A549 (cell line): ENCODE measurements around the gene SHH. TPM values are rescaled to one million over a fixed set of nuclear protein-coding genes. Genes with fewer than 3 reads are reported as not detected.

ENCODE experiments used
- ATAC-seq, 2 experiments: fragments of 200-7000 bp in 1 of 2; fragments of >200 bp in 1 of 2; cut with Nextera tagmentation in 1 of 2; cut with Tn5 transposase in 1 of 2; 3 replicates each; pipeline versions ENCODE4 v1.8.0 to v1.9.1; 2018 to 2020; ENCODE audit warnings: mild to moderate bottlenecking in 1 of 2, moderate library complexity in 1 of 2
- CTCF ChIA-PET: fragments of 300-600 bp; sonication (Branson Sonifier 250); formaldehyde crosslinking; extraction: SDS; loops from one replicate; lab custom pipeline; 2021; ENCODE audit warnings: antibody characterized with exemption, inconsistent platforms; lab: Yijun Ruan, JAX
- POLR2A ChIA-PET: fragments of 350-600 bp; formaldehyde crosslinking; extraction: SDS; loops from one replicate; lab custom pipeline; 2021; ENCODE audit warnings: antibody characterized with exemption, inconsistent platforms; lab: Yijun Ruan, JAX
- DNase-seq, 2 experiments: peaks; one replicate each; pipeline versions ENCODE4 v3.0.0 to v3.0.0-alpha.2; 2011 to 2016; ENCODE audit warnings: low read depth in 1 of 2, low spot score in 1 of 2
- FAIRE-seq: peaks from 2 replicates; lab custom pipeline; 2011; peaks lifted over from hg19 to GRCh38; lab: Jason Lieb, UNC
- H3K27ac ChIP-seq, 2 experiments: fragments of >200 bp; sonication (Bioruptor Twin); formaldehyde crosslinking; 3 replicates each; pipeline ENCODE4 v1.5.1; 2016 to 2017
- H3K4me1 ChIP-seq: fragments of >200 bp; sonication (Bioruptor Twin); formaldehyde crosslinking; 3 replicates; pipeline ENCODE4 v1.6.1; 2016
- H3K4me2 ChIP-seq: fragments of >200 bp; sonication (Bioruptor Twin); formaldehyde crosslinking; 3 replicates; pipeline ENCODE4 v1.6.1; 2016
- H3K4me3 ChIP-seq: fragments of >200 bp; sonication (Bioruptor Twin); formaldehyde crosslinking; 3 replicates; pipeline ENCODE4 v1.5.1; 2016
- H3K9me3 ChIP-seq: fragments of >200 bp; sonication (Bioruptor Twin); formaldehyde crosslinking; 3 replicates; pipeline ENCODE4 v1.6.1; 2016
- BHLHE40 ChIP-seq: IDR thresholded peaks from 2 replicates; pipeline ENCODE4 v1.6.1; 2012; ENCODE audit warnings: low read depth, low read length, inconsistent platforms
- EHMT2 ChIP-seq: fragments of 200-600 bp; sonication (generic); IDR thresholded peaks from 2 replicates; pipeline ENCODE4 v1.6.1; 2016; ENCODE audit warnings: antibody characterized with exemption, low read depth, mild to moderate bottlenecking, moderate library complexity
- FOSB ChIP-seq: fragments of 250-450 bp; sonication (Bioruptor Pico); IDR thresholded peaks from 2 replicates; pipeline ENCODE4 v1.5.0; 2020; ENCODE audit warnings: mild to moderate bottlenecking, moderate library complexity
- FOSL2 ChIP-seq, 2 experiments: fragments of 450-650 bp in 1 of 2; fragments of >200 bp in 1 of 2; sonication (Bioruptor Twin) in 1 of 2; formaldehyde crosslinking; IDR thresholded peaks; 2 replicates each; pipeline versions ENCODE4 v1.5.0 to v1.6.1; 2016 to 2020; ENCODE audit warnings: mild to moderate bottlenecking in 1 of 2, moderate library complexity in 1 of 2
- HOXA7 ChIP-seq: fragments of 250-450 bp; sonication (Bioruptor Pico); IDR thresholded peaks from 2 replicates; pipeline ENCODE4 v1.5.0; 2020; ENCODE audit warnings: mild to moderate bottlenecking, moderate library complexity
- HOXB13 ChIP-seq: fragments of 250-450 bp; sonication (Bioruptor Pico); IDR thresholded peaks from 2 replicates; pipeline ENCODE4 v1.5.0; 2020; ENCODE audit warnings: low read depth, mild to moderate bottlenecking, moderate library complexity
- KDM1A ChIP-seq: fragments of 200-600 bp; sonication (generic); IDR thresholded peaks from 2 replicates; pipeline ENCODE4 v1.6.1; 2016; ENCODE audit warnings: low read depth, mild to moderate bottlenecking
- KDM5A ChIP-seq: fragments of 200-600 bp; sonication (generic); IDR thresholded peaks from 2 replicates; pipeline ENCODE4 v1.6.1; 2016; ENCODE audit warnings: antibody characterized with exemption, mild to moderate bottlenecking
- NR3C1 ChIP-seq: fragments of >200 bp; sonication (Bioruptor Twin); formaldehyde crosslinking; IDR thresholded peaks from 3 replicates; pipeline ENCODE4 v1.6.1; 2017
- PHF8 ChIP-seq: fragments of 200-600 bp; sonication (generic); IDR thresholded peaks from 2 replicates; pipeline ENCODE4 v1.6.1; 2016; ENCODE audit warnings: low read depth, mild to moderate bottlenecking, antibody characterized with exemption, moderate library complexity, borderline replicate concordance
- RCOR1 ChIP-seq: fragments of 150-350 bp; IDR thresholded peaks from 2 replicates; pipeline ENCODE4 v1.6.1; 2014; ENCODE audit warnings: antibody characterized with exemption, low read length, low read depth
- SMC3 ChIP-seq: fragments of >200 bp; sonication (Bioruptor Twin); formaldehyde crosslinking; IDR thresholded peaks from 3 replicates; pipeline ENCODE4 v1.6.1; 2018; ENCODE audit warnings: inconsistent platforms
- TFCP2L1 ChIP-seq: fragments of 250-450 bp; sonication (Bioruptor Pico); IDR thresholded peaks from 2 replicates; pipeline ENCODE4 v1.5.0; 2021; ENCODE audit warnings: mild to moderate bottlenecking
- TP53 ChIP-seq: fragments of 250-450 bp; sonication (Bioruptor Pico); IDR thresholded peaks from 2 replicates; pipeline ENCODE4 v1.5.0; 2021; ENCODE audit warnings: mild to moderate bottlenecking, moderate library complexity
- WGBS: methylation state at CpG from one replicate; pipeline ENCODE4 v1.1.6; 2017; ENCODE audit errors: missing lambda C conversion rate; 5-methylcytosine and 5-hydroxymethylcytosine counted together
- polyA plus RNA-seq, 4 experiments: library from polyadenylated mRNA; depleted of rRNA in 3 of 4; stranded (reverse); fragments of >200 nt; fragmentation: RNase III in 1 of 4; extraction: RNeasy Plus Mini Kit Qiagen cat#74134 plus additional on column Dnase treatment in 1 of 4; gene quantifications; 2 replicates in 3 of 4; 3 replicates in 1 of 4; pipeline ENCODE4 v1.2.3, GENCODE V29; 2011 to 2017
- TF ChIP-seq, protein P1 (sequence below): fragments of >200 bp; sonication (Bioruptor Twin); formaldehyde crosslinking; IDR thresholded peaks from 3 replicates; pipeline ENCODE4 v1.5.1; 2016
- TF ChIP-seq, protein P2 (sequence below): fragments of 450-650 bp; IDR thresholded peaks from 2 replicates; pipeline ENCODE4 v1.6.1; 2014; ENCODE audit warnings: antibody characterized with exemption
- TF ChIP-seq, protein P3 (sequence below): fragments of 200-600 bp; sonication (generic); IDR thresholded peaks from 2 replicates; pipeline ENCODE4 v1.6.1; 2016; ENCODE audit warnings: antibody characterized with exemption, mild to moderate bottlenecking, moderate library complexity
- TF ChIP-seq, protein P4 (sequence below): IDR thresholded peaks from 2 replicates; pipeline ENCODE4 v1.6.1; 2012

SHH gene
- polyA plus RNA-seq, 2 of the 4 experiments (the other 2 are of a cell fraction): 0.84 to 1.2 TPM

- TF ChIP-seq, protein P1, sequence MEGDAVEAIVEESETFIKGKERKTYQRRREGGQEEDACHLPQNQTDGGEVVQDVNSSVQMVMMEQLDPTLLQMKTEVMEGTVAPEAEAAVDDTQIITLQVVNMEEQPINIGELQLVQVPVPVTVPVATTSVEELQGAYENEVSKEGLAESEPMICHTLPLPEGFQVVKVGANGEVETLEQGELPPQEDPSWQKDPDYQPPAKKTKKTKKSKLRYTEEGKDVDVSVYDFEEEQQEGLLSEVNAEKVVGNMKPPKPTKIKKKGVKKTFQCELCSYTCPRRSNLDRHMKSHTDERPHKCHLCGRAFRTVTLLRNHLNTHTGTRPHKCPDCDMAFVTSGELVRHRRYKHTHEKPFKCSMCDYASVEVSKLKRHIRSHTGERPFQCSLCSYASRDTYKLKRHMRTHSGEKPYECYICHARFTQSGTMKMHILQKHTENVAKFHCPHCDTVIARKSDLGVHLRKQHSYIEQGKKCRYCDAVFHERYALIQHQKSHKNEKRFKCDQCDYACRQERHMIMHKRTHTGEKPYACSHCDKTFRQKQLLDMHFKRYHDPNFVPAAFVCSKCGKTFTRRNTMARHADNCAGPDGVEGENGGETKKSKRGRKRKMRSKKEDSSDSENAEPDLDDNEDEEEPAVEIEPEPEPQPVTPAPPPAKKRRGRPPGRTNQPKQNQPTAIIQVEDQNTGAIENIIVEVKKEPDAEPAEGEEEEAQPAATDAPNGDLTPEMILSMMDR: no peak
- TF ChIP-seq HOXB13 (CRISPR knock-in tag): no peak
These were observed 59.4 kb downstream of the SHH start (continued) for GRCh38 chr7:155752756-155753445.

DNA sequence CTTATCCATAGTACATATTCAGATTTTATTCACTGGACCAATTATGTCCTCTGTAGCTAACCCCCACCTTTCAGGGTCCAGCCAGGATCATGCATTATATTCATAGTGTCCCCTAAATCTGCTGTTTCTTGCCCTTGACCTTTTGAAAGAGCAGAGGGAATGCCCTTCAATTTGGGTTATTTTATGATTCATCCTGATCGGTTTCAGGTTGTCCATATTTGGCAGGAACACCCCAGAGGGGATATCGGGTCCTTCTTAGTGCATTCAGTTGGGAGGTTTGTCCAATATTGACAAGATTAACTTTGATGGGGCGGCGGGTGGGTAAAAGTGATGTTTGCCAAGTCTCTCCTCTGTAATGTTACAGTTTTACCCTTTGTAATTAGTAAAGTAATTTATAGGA lies 60.9 kb downstream of the SHH start:
- Histone ChIP-seq H3K4me2 (no peak overlapping the region), H3K4me1 (no peaks in the 10 kb centered on the region; the same call in 2 of the 3 replicates), H3K27ac (no peak overlapping the region), H3K9me3 (no peaks in the 10 kb centered on the region), H3K4me3 (no peak overlapping the region)
- 85% methylated on average over 4 of the region's 4 CpGs for WGBS
- DNase-seq: no peak
- ChIA-PET CTCF (interaction anchor here (1.0 kb wide), 2 partner anchors 12 to 153 kb away, joined by 3 to 6 read pairs; no protein-coding TSS in a partner anchor), POLR2A (no interaction called here)
- no peak for ATAC-seq
- TF ChIP-seq RCOR1 (no peak), FOSB (no peak), KDM1A (no peak), TFCP2L1 (no peak), SMC3 (no peak), TP53 (CRISPR knock-in tag) (no peak), FOSL2 (IDR thresholded peaks at IDR 0.05) (no peak), FOSL2 (CRISPR knock-in tag; IDR thresholded peaks at IDR 0.05) (no peak), PHF8 (no peak), NR3C1 (no peak), BHLHE40 (no peak), EHMT2 (no peak), HOXA7 (no peak), KDM5A (no peak)
- TF ChIP-seq, protein P2, sequence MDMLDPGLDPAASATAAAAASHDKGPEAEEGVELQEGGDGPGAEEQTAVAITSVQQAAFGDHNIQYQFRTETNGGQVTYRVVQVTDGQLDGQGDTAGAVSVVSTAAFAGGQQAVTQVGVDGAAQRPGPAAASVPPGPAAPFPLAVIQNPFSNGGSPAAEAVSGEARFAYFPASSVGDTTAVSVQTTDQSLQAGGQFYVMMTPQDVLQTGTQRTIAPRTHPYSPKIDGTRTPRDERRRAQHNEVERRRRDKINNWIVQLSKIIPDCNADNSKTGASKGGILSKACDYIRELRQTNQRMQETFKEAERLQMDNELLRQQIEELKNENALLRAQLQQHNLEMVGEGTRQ: no peak
- TF ChIP-seq, protein P3, sequence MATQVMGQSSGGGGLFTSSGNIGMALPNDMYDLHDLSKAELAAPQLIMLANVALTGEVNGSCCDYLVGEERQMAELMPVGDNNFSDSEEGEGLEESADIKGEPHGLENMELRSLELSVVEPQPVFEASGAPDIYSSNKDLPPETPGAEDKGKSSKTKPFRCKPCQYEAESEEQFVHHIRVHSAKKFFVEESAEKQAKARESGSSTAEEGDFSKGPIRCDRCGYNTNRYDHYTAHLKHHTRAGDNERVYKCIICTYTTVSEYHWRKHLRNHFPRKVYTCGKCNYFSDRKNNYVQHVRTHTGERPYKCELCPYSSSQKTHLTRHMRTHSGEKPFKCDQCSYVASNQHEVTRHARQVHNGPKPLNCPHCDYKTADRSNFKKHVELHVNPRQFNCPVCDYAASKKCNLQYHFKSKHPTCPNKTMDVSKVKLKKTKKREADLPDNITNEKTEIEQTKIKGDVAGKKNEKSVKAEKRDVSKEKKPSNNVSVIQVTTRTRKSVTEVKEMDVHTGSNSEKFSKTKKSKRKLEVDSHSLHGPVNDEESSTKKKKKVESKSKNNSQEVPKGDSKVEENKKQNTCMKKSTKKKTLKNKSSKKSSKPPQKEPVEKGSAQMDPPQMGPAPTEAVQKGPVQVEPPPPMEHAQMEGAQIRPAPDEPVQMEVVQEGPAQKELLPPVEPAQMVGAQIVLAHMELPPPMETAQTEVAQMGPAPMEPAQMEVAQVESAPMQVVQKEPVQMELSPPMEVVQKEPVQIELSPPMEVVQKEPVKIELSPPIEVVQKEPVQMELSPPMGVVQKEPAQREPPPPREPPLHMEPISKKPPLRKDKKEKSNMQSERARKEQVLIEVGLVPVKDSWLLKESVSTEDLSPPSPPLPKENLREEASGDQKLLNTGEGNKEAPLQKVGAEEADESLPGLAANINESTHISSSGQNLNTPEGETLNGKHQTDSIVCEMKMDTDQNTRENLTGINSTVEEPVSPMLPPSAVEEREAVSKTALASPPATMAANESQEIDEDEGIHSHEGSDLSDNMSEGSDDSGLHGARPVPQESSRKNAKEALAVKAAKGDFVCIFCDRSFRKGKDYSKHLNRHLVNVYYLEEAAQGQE: no peak
- TF ChIP-seq, protein P4, sequence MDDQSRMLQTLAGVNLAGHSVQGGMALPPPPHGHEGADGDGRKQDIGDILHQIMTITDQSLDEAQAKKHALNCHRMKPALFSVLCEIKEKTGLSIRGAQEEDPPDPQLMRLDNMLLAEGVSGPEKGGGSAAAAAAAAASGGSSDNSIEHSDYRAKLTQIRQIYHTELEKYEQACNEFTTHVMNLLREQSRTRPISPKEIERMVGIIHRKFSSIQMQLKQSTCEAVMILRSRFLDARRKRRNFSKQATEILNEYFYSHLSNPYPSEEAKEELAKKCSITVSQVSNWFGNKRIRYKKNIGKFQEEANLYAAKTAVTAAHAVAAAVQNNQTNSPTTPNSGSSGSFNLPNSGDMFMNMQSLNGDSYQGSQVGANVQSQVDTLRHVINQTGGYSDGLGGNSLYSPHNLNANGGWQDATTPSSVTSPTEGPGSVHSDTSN: no peak
- FAIRE-seq: no peak
